ENCODE data around the gene TAOK2. TPM values are rescaled to one million over a fixed set of nuclear protein-coding genes. Genes with fewer than 3 reads are reported as not detected.

TAOK2 gene
- total RNA-seq, 6 experiments from 2014 or later, result 15.8 to 19.6 (median 17.2) TPM

DNA sequence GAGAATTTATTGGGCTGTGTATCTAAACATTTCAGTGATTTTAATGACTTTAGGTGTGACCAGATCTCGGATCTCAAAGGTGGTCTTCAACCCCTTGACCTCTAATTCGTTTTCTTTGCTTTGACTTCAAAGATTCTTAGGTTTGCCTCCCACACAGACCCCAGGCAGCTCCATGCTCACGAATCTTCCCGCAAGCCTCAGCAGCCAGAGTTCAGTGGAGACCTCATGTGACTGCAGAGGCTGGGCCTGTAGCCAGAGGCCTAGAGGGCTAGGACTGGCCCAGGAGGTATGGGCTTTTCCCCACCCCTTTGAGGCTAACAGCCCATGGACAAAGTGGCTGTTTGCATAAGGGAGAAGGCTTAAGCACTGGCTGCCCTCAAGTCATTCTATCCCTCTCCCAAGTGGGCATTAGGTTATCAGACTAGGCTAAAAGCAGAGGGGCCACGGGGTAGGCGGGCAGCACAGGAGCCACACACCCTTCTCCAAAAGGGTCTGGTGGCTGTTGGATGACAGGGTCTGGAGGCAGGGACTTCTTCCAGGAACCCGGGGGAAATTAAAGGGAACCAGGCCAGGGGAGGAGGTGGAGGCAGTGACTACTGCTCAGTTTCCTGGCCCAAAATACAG, 18.8 kb downstream of the TAOK2 start:
- ATAC-seq, result peak in 1 of 4 donors; percentile 16
- no peak overlapping the region for H3K4me3 ChIP-seq
- DNase-seq, result peak in 1 of 3 donors; percentile 21
- H3K9me3 ChIP-seq, result no peaks in the 10 kb centered on the region
- peak overlapping the region in 1 of 3 donors; percentile 43 for H3K27ac ChIP-seq
- TF ChIP-seq POLR2A (IDR thresholded peaks at IDR 0.05), result no peak
- TF ChIP-seq, protein P1, sequence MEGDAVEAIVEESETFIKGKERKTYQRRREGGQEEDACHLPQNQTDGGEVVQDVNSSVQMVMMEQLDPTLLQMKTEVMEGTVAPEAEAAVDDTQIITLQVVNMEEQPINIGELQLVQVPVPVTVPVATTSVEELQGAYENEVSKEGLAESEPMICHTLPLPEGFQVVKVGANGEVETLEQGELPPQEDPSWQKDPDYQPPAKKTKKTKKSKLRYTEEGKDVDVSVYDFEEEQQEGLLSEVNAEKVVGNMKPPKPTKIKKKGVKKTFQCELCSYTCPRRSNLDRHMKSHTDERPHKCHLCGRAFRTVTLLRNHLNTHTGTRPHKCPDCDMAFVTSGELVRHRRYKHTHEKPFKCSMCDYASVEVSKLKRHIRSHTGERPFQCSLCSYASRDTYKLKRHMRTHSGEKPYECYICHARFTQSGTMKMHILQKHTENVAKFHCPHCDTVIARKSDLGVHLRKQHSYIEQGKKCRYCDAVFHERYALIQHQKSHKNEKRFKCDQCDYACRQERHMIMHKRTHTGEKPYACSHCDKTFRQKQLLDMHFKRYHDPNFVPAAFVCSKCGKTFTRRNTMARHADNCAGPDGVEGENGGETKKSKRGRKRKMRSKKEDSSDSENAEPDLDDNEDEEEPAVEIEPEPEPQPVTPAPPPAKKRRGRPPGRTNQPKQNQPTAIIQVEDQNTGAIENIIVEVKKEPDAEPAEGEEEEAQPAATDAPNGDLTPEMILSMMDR (IDR thresholded peaks at IDR 0.05), result no peak
- intact Hi-C loops (cut with DNase I), result loop anchor here in 1 of 2 donors (10.0 kb wide), 1 partner anchor 178 kb away; the partner anchor contains the start of genes PAGR1 and PRRT2
- peaks cover 0 to 34% (median 12%) of the 10 kb centered on the region in 4 donors for H3K36me3 ChIP-seq
- peaks cover 0 to 18% (median 6%) of the 10 kb centered on the region in 4 donors for H3K4me1 ChIP-seq
- WGBS (ENCODE audit: insufficient coverage, low coverage, low lambda C conversion rate, missing lambda C conversion rate), result 39% methylated on average over 5 of the region's 7 CpGs
- H3K27me3 ChIP-seq, result no peaks in the 10 kb centered on the region

GRCh38 chr16:29993191-29993902, 19.7 kb downstream of the TAOK2 start:
- H3K27me3 ChIP-seq, result no peaks in the 10 kb centered on the region
- no peak overlapping the region for H3K4me3 ChIP-seq
- peak in 1 of 3 donors; percentile 42 for DNase-seq
- intact Hi-C loops (cut with DNase I), result loop anchor here in 1 of 2 donors (10.0 kb wide), 1 partner anchor 179 kb away; the partner anchor contains the start of genes PAGR1 and PRRT2
- H3K36me3 ChIP-seq, result peaks cover 0 to 30% (median 9%) of the 10 kb centered on the region in 4 donors
- no peaks in the 10 kb centered on the region for H3K9me3 ChIP-seq
- WGBS (ENCODE audit: insufficient coverage, low coverage, low lambda C conversion rate, missing lambda C conversion rate), result 100% methylated on average over 1 of the region's 25 CpGs
- peaks cover 0 to 18% (median 6%) of the 10 kb centered on the region in 4 donors for H3K4me1 ChIP-seq
- ATAC-seq, result no peak
- H3K27ac ChIP-seq, result no peak overlapping the region
- TF ChIP-seq, protein P1 (IDR thresholded peaks at IDR 0.05), result no peak
- no peak for TF ChIP-seq POLR2A (IDR thresholded peaks at IDR 0.05)

GRCh38 chr16:29993903-29994599, 20.4 kb downstream of the TAOK2 start:
- 76% methylated on average over 7 of the region's 9 CpGs for WGBS (ENCODE audit: insufficient coverage, low coverage, low lambda C conversion rate, missing lambda C conversion rate)
- Histone ChIP-seq H3K9me3 (no peaks in the 10 kb centered on the region), H3K27ac (no peak overlapping the region), H3K36me3 (peaks cover 0 to 33% (median 9%) of the 10 kb centered on the region in 4 donors), H3K4me1 (peaks cover 0 to 18% (median 6%) of the 10 kb centered on the region in 4 donors), H3K27me3 (no peaks in the 10 kb centered on the region), H3K4me3 (no peak overlapping the region)
- TF ChIP-seq, protein P1 (IDR thresholded peaks at IDR 0.05), result no peak
- TF ChIP-seq POLR2A (IDR thresholded peaks at IDR 0.05), result no peak
- ATAC-seq (no peak), DNase-seq (no peak)
- intact Hi-C loops (cut with DNase I), result loop anchor here in 1 of 2 donors (10.0 kb wide), 1 partner anchor 179 kb away; the partner anchor contains the start of genes PAGR1 and PRRT2

GRCh38 chr16:29994600-29995323, 21.1 kb downstream of the TAOK2 start:
- H3K9me3 ChIP-seq, result no peaks in the 10 kb centered on the region
- ATAC-seq (peak; percentile 67 to 74 (median 70)), DNase-seq (peak; percentile 76 to 82 (median 82))
- intact Hi-C loops (cut with DNase I), result loop anchor here in 1 of 2 donors (10.0 kb wide), 1 partner anchor 180 kb away; the partner anchor contains the start of genes PAGR1 and PRRT2
- no peaks in the 10 kb centered on the region for H3K27me3 ChIP-seq
- 15% methylated on average over 17 of the region's 24 CpGs for WGBS (ENCODE audit: insufficient coverage, low coverage, low lambda C conversion rate, missing lambda C conversion rate)
- H3K36me3 ChIP-seq, result peaks cover 0 to 33% (median 9%) of the 10 kb centered on the region in 4 donors
- TF ChIP-seq, protein P1 (IDR thresholded peaks at IDR 0.05), result no peak
- no peak for TF ChIP-seq POLR2A (IDR thresholded peaks at IDR 0.05)
- peaks cover 0 to 18% (median 6%) of the 10 kb centered on the region in 4 donors for H3K4me1 ChIP-seq
- H3K27ac ChIP-seq, result peak overlapping the region; percentile 93 to 99 (median 95)
- H3K4me3 ChIP-seq, result peak overlapping the region; percentile 68 to 94 (median 76)

Data from right lobe of liver (tissue), 6 donors.